ENCODE measurements around the gene MOCOS.

Gene MOCOS

DNA sequence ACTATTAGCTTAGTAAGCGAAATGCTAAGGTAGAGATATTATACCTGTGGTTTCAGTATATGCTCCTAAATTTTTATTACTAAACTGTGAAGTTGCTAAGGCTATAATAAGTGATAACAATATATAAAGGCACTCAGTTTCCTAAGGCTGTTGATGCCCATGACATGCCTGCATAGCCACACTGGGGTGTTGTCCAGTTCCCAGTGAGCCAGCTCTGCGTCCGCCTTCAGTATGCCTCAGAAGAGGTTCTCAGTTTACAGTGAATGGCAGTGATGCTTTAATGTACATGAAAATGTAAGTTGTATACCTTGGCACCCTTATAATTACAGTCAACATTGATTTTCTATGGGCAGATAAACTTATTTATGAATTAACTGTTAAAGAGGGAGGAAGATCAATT is 117.4 kb downstream of the MOCOS start:
- TF ChIP-seq, protein P1, sequence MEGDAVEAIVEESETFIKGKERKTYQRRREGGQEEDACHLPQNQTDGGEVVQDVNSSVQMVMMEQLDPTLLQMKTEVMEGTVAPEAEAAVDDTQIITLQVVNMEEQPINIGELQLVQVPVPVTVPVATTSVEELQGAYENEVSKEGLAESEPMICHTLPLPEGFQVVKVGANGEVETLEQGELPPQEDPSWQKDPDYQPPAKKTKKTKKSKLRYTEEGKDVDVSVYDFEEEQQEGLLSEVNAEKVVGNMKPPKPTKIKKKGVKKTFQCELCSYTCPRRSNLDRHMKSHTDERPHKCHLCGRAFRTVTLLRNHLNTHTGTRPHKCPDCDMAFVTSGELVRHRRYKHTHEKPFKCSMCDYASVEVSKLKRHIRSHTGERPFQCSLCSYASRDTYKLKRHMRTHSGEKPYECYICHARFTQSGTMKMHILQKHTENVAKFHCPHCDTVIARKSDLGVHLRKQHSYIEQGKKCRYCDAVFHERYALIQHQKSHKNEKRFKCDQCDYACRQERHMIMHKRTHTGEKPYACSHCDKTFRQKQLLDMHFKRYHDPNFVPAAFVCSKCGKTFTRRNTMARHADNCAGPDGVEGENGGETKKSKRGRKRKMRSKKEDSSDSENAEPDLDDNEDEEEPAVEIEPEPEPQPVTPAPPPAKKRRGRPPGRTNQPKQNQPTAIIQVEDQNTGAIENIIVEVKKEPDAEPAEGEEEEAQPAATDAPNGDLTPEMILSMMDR (IDR thresholded peaks at IDR 0.05; ENCODE audit: extremely low read depth, missing control alignments), result no peak
- DNase-seq (ENCODE audit: low spot score), result no peak

- DNase-seq (ENCODE audit: low spot score), result no peak
- TF ChIP-seq, protein P1 (IDR thresholded peaks at IDR 0.05; ENCODE audit: extremely low read depth, missing control alignments), result no peak
Measured at GRCh38 chr18:36305375-36305774, 118.1 kb downstream of the MOCOS start.

DNA sequence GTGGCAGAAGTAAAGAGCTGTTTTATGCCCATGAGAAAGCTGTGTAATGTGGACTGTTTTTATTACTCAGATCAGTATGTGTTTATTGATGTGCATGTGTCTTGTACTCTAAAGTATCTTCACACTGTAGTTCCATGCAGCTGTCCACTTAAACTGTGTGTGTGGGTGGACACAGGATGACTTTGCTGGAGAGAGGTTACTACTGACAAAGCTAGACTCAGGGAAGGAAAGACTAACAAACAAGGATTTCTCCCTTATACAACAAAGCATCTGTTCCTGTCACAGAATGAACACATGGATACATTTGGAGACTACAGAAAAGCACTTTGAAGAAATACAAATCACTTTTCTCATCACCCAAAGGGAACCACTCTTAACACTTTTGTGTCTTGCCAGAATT is 120.2 kb downstream of the MOCOS start:
- no peak for DNase-seq (ENCODE audit: low spot score)
- TF ChIP-seq, protein P1 (IDR thresholded peaks at IDR 0.05; ENCODE audit: extremely low read depth, missing control alignments), result no peak

DNA sequence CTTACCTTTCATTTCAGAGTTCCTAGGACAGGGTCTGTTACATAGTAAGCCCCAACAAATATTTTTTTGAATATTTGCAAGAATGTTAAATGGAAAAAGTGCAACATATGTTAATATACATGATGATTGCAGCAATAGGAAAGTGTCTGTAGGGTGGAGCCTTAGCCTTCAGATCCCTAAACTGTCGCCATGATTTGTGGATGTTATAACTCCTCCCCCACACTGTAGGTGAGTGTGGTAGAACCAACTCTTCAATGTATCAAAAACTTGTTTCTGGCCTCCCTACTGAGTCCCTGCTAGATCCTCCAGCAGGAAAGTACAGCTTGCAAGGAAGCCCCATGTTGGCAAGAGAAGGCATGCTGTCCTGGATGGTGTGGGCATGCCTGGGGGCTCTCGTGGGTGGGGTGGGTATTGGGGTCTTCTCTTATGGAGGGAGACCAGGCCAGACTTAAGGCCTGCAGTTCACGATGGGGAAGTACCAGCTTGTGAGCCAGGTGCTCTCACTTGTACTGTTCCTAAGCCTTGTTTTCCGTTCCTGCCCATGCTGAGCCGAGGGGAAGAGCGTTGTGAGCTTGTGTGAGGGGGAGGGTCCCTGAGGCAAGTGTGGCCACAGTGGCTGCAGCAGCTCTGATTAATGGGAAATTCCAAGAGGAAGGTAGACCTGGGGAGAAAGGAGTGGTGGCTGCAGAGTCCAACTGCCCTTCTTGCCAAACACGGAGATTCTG is 121.6 kb downstream of the MOCOS start:
- TF ChIP-seq, protein P1 (IDR thresholded peaks at IDR 0.05; ENCODE audit: extremely low read depth, missing control alignments), result no peak
- no peak for DNase-seq (ENCODE audit: low spot score)

DNA sequence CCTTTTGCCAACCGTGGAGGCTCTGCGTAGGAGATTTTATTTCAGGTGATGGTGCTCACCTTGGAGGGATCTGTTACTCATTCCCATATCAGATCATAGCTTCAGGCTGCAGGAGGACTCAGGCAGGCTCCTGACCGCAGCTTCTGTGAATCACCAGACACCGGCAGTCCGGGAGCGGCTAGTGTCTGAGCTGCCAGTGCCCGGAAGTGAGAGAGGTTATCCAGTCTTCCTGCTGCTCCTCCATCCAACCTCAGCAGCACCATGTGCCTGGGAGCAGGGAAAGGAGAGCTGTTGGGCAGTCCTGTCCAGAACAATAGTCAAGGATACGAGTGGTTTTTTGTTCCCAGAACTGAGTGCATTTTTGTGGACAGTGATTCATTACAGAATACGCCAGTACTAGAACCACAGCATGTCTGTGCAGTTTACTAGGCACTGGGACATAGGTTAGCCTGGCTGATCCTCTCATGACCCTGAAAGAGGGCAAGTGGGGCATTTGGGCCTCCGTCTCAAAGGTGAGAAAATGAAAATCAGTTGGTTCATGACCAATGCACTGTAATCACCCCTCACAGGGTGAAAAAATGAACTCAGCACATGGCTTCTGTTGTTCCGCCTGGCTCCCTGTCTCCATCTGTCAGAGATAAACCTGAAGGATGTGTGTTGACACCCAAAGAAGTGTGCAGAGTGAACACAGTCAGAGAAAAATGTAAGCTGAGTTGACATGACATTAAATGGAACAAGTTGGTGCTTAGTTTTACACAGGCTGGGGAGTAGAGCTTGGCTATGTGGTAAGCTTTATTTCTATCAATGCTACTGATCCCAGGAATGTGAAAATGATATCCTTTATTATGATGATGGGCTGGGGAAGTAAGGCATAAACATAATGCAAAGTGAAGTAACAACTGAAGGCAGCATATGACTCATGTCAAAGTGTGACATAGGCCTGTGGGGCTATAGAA is 122.4 kb downstream of the MOCOS start:
- DNase-seq (ENCODE audit: low spot score), result no peak
- TF ChIP-seq, protein P1 (IDR thresholded peaks at IDR 0.05; ENCODE audit: extremely low read depth, missing control alignments), result no peak

- TF ChIP-seq, protein P1 (IDR thresholded peaks at IDR 0.05; ENCODE audit: extremely low read depth, missing control alignments), result no peak
- DNase-seq (ENCODE audit: low spot score), result no peak
Measured at GRCh38 chr18:36311026-36311570, 123.8 kb downstream of the MOCOS start.
